SK-N-SH treated with all-trans-retinoic acid at 6 μM for 48 hours (cell line): ENCODE data around the gene CATSPERB.

ENCODE experiments used
- ARNTL ChIP-seq: fragments of 450-650 bp; formaldehyde crosslinking; IDR thresholded peaks from 2 replicates; pipeline ENCODE4 v1.5.0; 2020; ENCODE audit warnings: low read depth, mild to moderate bottlenecking, moderate library complexity, borderline replicate concordance
- ZFP30 ChIP-seq: fragments of 450-650 bp; formaldehyde crosslinking; IDR thresholded peaks from 2 replicates; pipeline ENCODE4 v1.5.0; 2022; ENCODE audit warnings: mild to moderate bottlenecking, moderate library complexity
- TF ChIP-seq, protein P1 (sequence below): fragments of 250-450 bp; sonication (Bioruptor Pico); IDR thresholded peaks from 2 replicates; pipeline ENCODE4 v1.8.0; 2021; ENCODE audit warnings: low read depth, mild to moderate bottlenecking, moderate library complexity, borderline replicate concordance

DNA sequence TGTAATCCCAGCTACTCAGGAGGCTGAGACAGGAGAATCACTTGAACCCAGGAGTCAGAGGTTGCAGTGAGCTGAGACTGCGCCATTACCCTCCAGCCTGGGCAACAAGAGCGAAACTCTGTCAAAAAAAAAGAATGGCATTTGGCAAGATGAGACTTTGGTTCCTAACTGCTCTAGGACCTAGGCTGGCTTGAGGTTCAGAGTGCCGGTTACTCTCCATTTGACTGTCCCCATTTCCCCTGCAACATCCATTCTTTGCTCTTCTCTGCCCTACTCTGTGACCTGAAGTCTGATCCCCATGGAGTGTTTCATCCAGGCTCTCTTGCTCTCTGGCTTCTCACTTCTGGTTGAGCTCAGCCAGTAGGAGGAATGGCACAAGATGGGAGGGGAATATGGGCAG is 195.6 kb downstream of the CATSPERB start:
- TF ChIP-seq, protein P1, sequence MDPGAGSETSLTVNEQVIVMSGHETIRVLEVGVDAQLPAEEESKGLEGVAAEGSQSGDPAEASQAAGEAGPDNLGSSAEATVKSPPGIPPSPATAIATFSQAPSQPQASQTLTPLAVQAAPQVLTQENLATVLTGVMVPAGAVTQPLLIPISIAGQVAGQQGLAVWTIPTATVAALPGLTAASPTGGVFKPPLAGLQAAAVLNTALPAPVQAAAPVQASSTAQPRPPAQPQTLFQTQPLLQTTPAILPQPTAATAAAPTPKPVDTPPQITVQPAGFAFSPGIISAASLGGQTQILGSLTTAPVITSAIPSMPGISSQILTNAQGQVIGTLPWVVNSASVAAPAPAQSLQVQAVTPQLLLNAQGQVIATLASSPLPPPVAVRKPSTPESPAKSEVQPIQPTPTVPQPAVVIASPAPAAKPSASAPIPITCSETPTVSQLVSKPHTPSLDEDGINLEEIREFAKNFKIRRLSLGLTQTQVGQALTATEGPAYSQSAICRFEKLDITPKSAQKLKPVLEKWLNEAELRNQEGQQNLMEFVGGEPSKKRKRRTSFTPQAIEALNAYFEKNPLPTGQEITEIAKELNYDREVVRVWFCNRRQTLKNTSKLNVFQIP (CRISPR knock-in tag), result no peak
- TF ChIP-seq ZFP30 (CRISPR knock-in tag), result no peak
- no peak for TF ChIP-seq ARNTL (CRISPR knock-in tag)
